A673 (cell line): ENCODE results near the gene TUBA3E. TPM values are rescaled to one million over a fixed set of nuclear protein-coding genes. Genes with fewer than 3 reads are reported as not detected.
"Not testable (repeated sequence)": the region's sequence is repeated elsewhere in the genome, so short reads cannot be mapped to it uniquely, and the experiment has no call there.

Experiments used
- BruUV-seq: library from RNA; stranded (reverse); fragments of 400-500 nt; replicated peaks from 2 replicates; lab custom pipeline; 2021; lab: Mats Ljungman, UMichigan
- CTCF ChIA-PET: fragments of 300-600 bp; sonication (Branson Sonifier 250); formaldehyde crosslinking; loops from one replicate; lab custom pipeline; 2022; ENCODE audit warnings: antibody characterized with exemption; lab: Charles Lee
- POLR2A ChIA-PET: fragments of 300-600 bp; sonication (Branson Sonifier 250); formaldehyde crosslinking; loops from one replicate; lab custom pipeline; 2022; ENCODE audit warnings: antibody characterized with exemption; ENCODE audit not compliant: low non-redundant PET; lab: Charles Lee
- DNase-seq: peaks from one replicate; pipeline ENCODE4 v3.0.0-alpha.2; 2015; ENCODE audit warnings: low spot score
- H3K27ac ChIP-seq: fragments of 200-600 bp; sonication (generic); 2 replicates; pipeline ENCODE4 v1.5.1; 2016; ENCODE audit warnings: mixed run types, low read depth, mild to moderate bottlenecking, mixed read lengths, antibody characterized with exemption, low read length; ENCODE audit not compliant: poor library complexity, severe bottlenecking
- H3K27me3 ChIP-seq: fragments of 200-600 bp; sonication (generic); replicated peaks from 2 replicates; pipeline ENCODE4 v1.6.1; 2017; ENCODE audit warnings: mixed run types, low read depth, mild to moderate bottlenecking, mixed read lengths, antibody characterized with exemption, low read length; ENCODE audit not compliant: insufficient read depth, poor library complexity
- H3K36me3 ChIP-seq: fragments of 200-600 bp; sonication (generic); 2 replicates; pipeline ENCODE4 v1.6.1; 2016; ENCODE audit warnings: mixed run types, mild to moderate bottlenecking, mixed read lengths, antibody characterized with exemption, low read length; ENCODE audit not compliant: insufficient read depth, poor library complexity, severe bottlenecking
- H3K4me1 ChIP-seq: fragments of 200-600 bp; sonication (generic); 2 replicates; pipeline ENCODE4 v1.6.1; 2017; ENCODE audit warnings: mixed run types, mild to moderate bottlenecking, mixed read lengths, antibody characterized with exemption, low read length; ENCODE audit not compliant: insufficient read depth, poor library complexity, severe bottlenecking
- H3K4me3 ChIP-seq: fragments of 200-600 bp; sonication (generic); 2 replicates; pipeline ENCODE4 v1.5.1; 2016; ENCODE audit warnings: low read depth, mixed run types, mild to moderate bottlenecking, mixed read lengths, low read length; ENCODE audit not compliant: poor library complexity, severe bottlenecking
- H3K9me3 ChIP-seq: fragments of 200-600 bp; sonication (generic); 2 replicates; pipeline ENCODE4 v1.6.1; 2016; ENCODE audit warnings: mixed run types, low read depth, mild to moderate bottlenecking, mixed read lengths, antibody characterized with exemption, low read length; ENCODE audit not compliant: poor library complexity, severe bottlenecking
- CTCF ChIP-seq: fragments of 300-800, 200-600 bp; sonication (generic); conservative IDR thresholded peaks from 2 replicates; pipeline ENCODE4 v1.5.1; 2017; ENCODE audit warnings: low read depth, mild to moderate bottlenecking, antibody characterized with exemption, low read length, moderate library complexity, mixed read lengths
- EZH2 ChIP-seq: fragments of 200-600 bp; sonication (generic); IDR thresholded peaks from 2 replicates; pipeline ENCODE4 v1.6.1; 2017; ENCODE audit warnings: borderline replicate concordance, low read depth, mild to moderate bottlenecking, mixed read lengths, antibody characterized with exemption, low read length; ENCODE audit not compliant: poor library complexity, severe bottlenecking
- intact Hi-C: fragments of 100-400 bp; cut with micrococcal nuclease; formaldehyde crosslinking; loops from one replicate; pipeline ENCODE4 v1.10.0; 2022; ENCODE audit not compliant: unreplicated experiment
- total RNA-seq: library from RNA; stranded (reverse); gene quantifications from 2 replicates; pipeline ENCODE4 v1.2.3, GENCODE V29; 2021

TUBA3E gene
- total RNA-seq, 1 experiment from 2014 or later, result not detected

GRCh38 chr2:130231656-130232055, 33.4 kb upstream of the TUBA3E start:
- Histone ChIP-seq H3K27ac (no peak overlapping the region), H3K4me3 (no peak overlapping the region), H3K36me3 (no peaks in the 10 kb centered on the region), H3K27me3 (no peaks in the 10 kb centered on the region), H3K4me1 (no peaks in the 10 kb centered on the region), H3K9me3 (no peaks in the 10 kb centered on the region)
- ChIA-PET POLR2A (no interaction called here), CTCF (no interaction called here)
- BruUV-seq, result no TSS peak
- intact Hi-C loops, result no loop called here
- TF ChIP-seq EZH2, result no peak
- TF ChIP-seq CTCF, result no peak
- DNase-seq, result no peak

GRCh38 chr2:130230907-130231306, 32.7 kb upstream of the TUBA3E start:
- DNase-seq, H3K27me3 ChIP-seq, H3K36me3 ChIP-seq, POLR2A ChIA-PET, BruUV-seq, H3K9me3 ChIP-seq, CTCF ChIA-PET, H3K27ac ChIP-seq, H3K4me3 ChIP-seq, intact Hi-C loops, H3K4me1 ChIP-seq: not testable (repeated sequence)

GRCh38 chr2:130230376-130230775, 32.1 kb upstream of the TUBA3E start:
- H3K4me3 ChIP-seq, CTCF ChIA-PET, POLR2A ChIA-PET, H3K9me3 ChIP-seq, H3K27me3 ChIP-seq, DNase-seq, H3K27ac ChIP-seq, BruUV-seq, H3K36me3 ChIP-seq, intact Hi-C loops, H3K4me1 ChIP-seq: not testable (repeated sequence)

- DNase-seq, H3K27ac ChIP-seq, POLR2A ChIA-PET, H3K27me3 ChIP-seq, H3K4me1 ChIP-seq, intact Hi-C loops, H3K9me3 ChIP-seq, H3K4me3 ChIP-seq, BruUV-seq, CTCF ChIA-PET, H3K36me3 ChIP-seq: not testable (repeated sequence)
These were observed 30.9 kb upstream of the TUBA3E start for GRCh38 chr2:130229161-130229510.

GRCh38 chr2:130228467-130229160, 30.4 kb upstream of the TUBA3E start:
- H3K27ac ChIP-seq, H3K27me3 ChIP-seq, POLR2A ChIA-PET, H3K9me3 ChIP-seq, DNase-seq, H3K36me3 ChIP-seq, intact Hi-C loops, H3K4me1 ChIP-seq, BruUV-seq, H3K4me3 ChIP-seq, CTCF ChIA-PET: not testable (repeated sequence)

GRCh38 chr2:130228005-130228404, 29.8 kb upstream of the TUBA3E start:
- H3K27me3 ChIP-seq, H3K36me3 ChIP-seq, H3K4me3 ChIP-seq, H3K4me1 ChIP-seq, H3K27ac ChIP-seq, H3K9me3 ChIP-seq, CTCF ChIA-PET, BruUV-seq, DNase-seq, intact Hi-C loops, POLR2A ChIA-PET: not testable (repeated sequence)

- intact Hi-C loops, result not testable (repeated sequence)
These were observed 24.3 kb upstream of the TUBA3E start for GRCh38 chr2:130222523-130222922.

More at GRCh38 chr2:130222523-130222922, 24.3 kb upstream of the TUBA3E start:
- CTCF ChIA-PET, H3K4me1 ChIP-seq, DNase-seq, BruUV-seq, H3K27ac ChIP-seq, H3K27me3 ChIP-seq, H3K36me3 ChIP-seq, H3K4me3 ChIP-seq, POLR2A ChIA-PET, H3K9me3 ChIP-seq: not testable (repeated sequence)
